Upper lobe of right lung (tissue), 1 donor: Measurements from ENCODE around the gene SLC44A4. TPM values are rescaled to one million over a fixed set of nuclear protein-coding genes. Genes with fewer than 3 reads are reported as not detected.
A peak's percentile ranks its signal among the peaks of the same experiment; 100 is the strongest.

Experiments used
- ATAC-seq: fragments of 200-7000 bp; cut with Tn5 transposase; one replicate; pipeline ENCODE4 v1.9.1; 2020; ENCODE audit warnings: mild to moderate bottlenecking, moderate library complexity
- DNase-seq: peaks from one replicate; pipeline ENCODE4 v3.0.0-alpha.2; 2020
- H3K27ac ChIP-seq: fragments of 200-600 bp; one replicate; pipeline ENCODE4 v1.8.0; 2022
- H3K27me3 ChIP-seq: fragments of 200-600 bp; one replicate; pipeline ENCODE4 v1.8.0; 2022; ENCODE audit warnings: mild to moderate bottlenecking
- H3K36me3 ChIP-seq: fragments of 200-600 bp; one replicate; pipeline ENCODE4 v1.8.0; 2022
- H3K4me1 ChIP-seq: fragments of 200-600 bp; one replicate; pipeline ENCODE4 v1.8.0; 2022
- H3K4me3 ChIP-seq: fragments of 200-600 bp; one replicate; pipeline ENCODE4 v1.8.0; 2022; ENCODE audit warnings: mild to moderate bottlenecking
- H3K9me3 ChIP-seq: fragments of 200-600 bp; one replicate; pipeline ENCODE4 v1.8.0; 2022
- CTCF ChIP-seq: fragments of 200-600 bp; IDR thresholded peaks from one replicate; pipeline ENCODE4 v1.8.0; 2022; ENCODE audit warnings: antibody characterized with exemption
- intact Hi-C: fragments of 100-400 bp; cut with DNase I; formaldehyde crosslinking; loops from one replicate; pipeline ENCODE4 v1.11.0; 2022
- total RNA-seq: library from RNA; stranded (reverse); fragmentation: NEBNext Ultra II Directional; extraction: Animal tissue kit (Norgen Biotek cat#: 25700); gene quantifications from one replicate; pipeline ENCODE4 v1.2.1, GENCODE V29; 2021
- donor health status: DM: no; HTN: yes; CAD: no; lungs with severe emphysema.

SLC44A4 gene
- total RNA-seq, 1 donor from 2014 or later, result 23.1 TPM

GRCh38 chr6:31899882-31900722 is 21.3 kb upstream of the SLC44A4 start:
- no peak overlapping the region for H3K27ac ChIP-seq
- H3K9me3 ChIP-seq, result no peaks in the 10 kb centered on the region
- no peaks in the 10 kb centered on the region for H3K27me3 ChIP-seq
- H3K4me3 ChIP-seq, result no peak overlapping the region
- intact Hi-C loops, result no loop called here
- H3K4me1 ChIP-seq, result peaks cover 31% of the 10 kb centered on the region
- peaks cover 10% of the 10 kb centered on the region for H3K36me3 ChIP-seq
- ATAC-seq, result no peak
- no peak for TF ChIP-seq CTCF
- no peak for DNase-seq

GRCh38 chr6:31899215-31899614 is 20.4 kb upstream of the SLC44A4 start:
- no peak overlapping the region for H3K4me3 ChIP-seq

GRCh38 chr6:31898383-31899011 is 19.7 kb upstream of the SLC44A4 start:
- intact Hi-C loops, result no loop called here
- no peak for DNase-seq
- peak overlapping the region; percentile 89 for H3K27ac ChIP-seq
- ATAC-seq, result no peak
- TF ChIP-seq CTCF, result no peak
- no peaks in the 10 kb centered on the region for H3K9me3 ChIP-seq
- no peaks in the 10 kb centered on the region for H3K27me3 ChIP-seq
- H3K4me3 ChIP-seq, result peak overlapping the region; percentile 100
- H3K4me1 ChIP-seq, result peaks cover 27% of the 10 kb centered on the region
- H3K36me3 ChIP-seq, result peaks cover 17% of the 10 kb centered on the region

More at GRCh38 chr6:31899215-31899614, 20.4 kb upstream of the SLC44A4 start:
- Histone ChIP-seq H3K36me3 (peaks cover 15% of the 10 kb centered on the region), H3K4me1 (peaks cover 31% of the 10 kb centered on the region), H3K27me3 (no peaks in the 10 kb centered on the region), H3K27ac (no peak overlapping the region), H3K9me3 (no peaks in the 10 kb centered on the region)
- intact Hi-C loops, result no loop called here
- ATAC-seq, result no peak
- TF ChIP-seq CTCF, result no peak
- DNase-seq, result no peak

GRCh38 chr6:31897612-31898382 is 19.0 kb upstream of the SLC44A4 start, which contains the start of gene EHMT2:
TSS of gene EHMT2 (minus strand) at chr6:31897698. CDS start at chr6:31897677, 21 bp downstream.
- ATAC-seq (peak; percentile 72), DNase-seq (peak; percentile 93)
- Histone ChIP-seq H3K27ac (peak within 1 kb of the TSS; percentile 89), H3K36me3 (peaks cover 24% of the 10 kb centered on the region), H3K9me3 (no peaks in the 10 kb centered on the region), H3K4me3 (peak within 1 kb of the TSS; percentile 100), H3K27me3 (no peaks in the 10 kb centered on the region), H3K4me1 (peaks cover 20% of the 10 kb centered on the region)
- intact Hi-C loops, result no loop called here
- no peak for TF ChIP-seq CTCF

GRCh38 chr6:31896856-31897611 is 18.2 kb upstream of the SLC44A4 start:
- H3K4me3 ChIP-seq, result peak overlapping the region; percentile 100
- peaks cover 32% of the 10 kb centered on the region for H3K36me3 ChIP-seq
- no peaks in the 10 kb centered on the region for H3K27me3 ChIP-seq
- H3K9me3 ChIP-seq, result no peaks in the 10 kb centered on the region
- peaks cover 16% of the 10 kb centered on the region for H3K4me1 ChIP-seq
- peak overlapping the region; percentile 66 for H3K27ac ChIP-seq
- TF ChIP-seq CTCF, result no peak
- intact Hi-C loops, result no loop called here
- ATAC-seq (no peak), DNase-seq (no peak)
